HepG2 (cell line): Measurements from ENCODE around the gene PPIL3. TPM values are rescaled to one million over a fixed set of nuclear protein-coding genes. Genes with fewer than 3 reads are reported as not detected.

ENCODE experiments used
- CCAR2 ChIP-seq: fragments of 200-400 bp; formaldehyde crosslinking; optimal IDR thresholded peaks from 2 replicates; pipeline ENCODE3; 2018; ENCODE audit warnings: low read depth, mild to moderate bottlenecking, low read length, moderate library complexity
- FOXC1 ChIP-seq: sonication (generic); formaldehyde crosslinking; IDR thresholded peaks from 2 replicates; pipeline ENCODE4 v1.8.0; 2022; ENCODE audit warnings: mild to moderate bottlenecking, missing genetic modification reagents, borderline replicate concordance
- HOXA7 ChIP-seq: sonication (generic); formaldehyde crosslinking; IDR thresholded peaks from 2 replicates; pipeline ENCODE4 v1.8.1; 2022; ENCODE audit warnings: mild to moderate bottlenecking, missing genetic modification reagents, moderate library complexity
- KLF12 ChIP-seq: sonication (generic); formaldehyde crosslinking; IDR thresholded peaks from 2 replicates; pipeline ENCODE4 v1.4.0; 2020; ENCODE audit warnings: missing genetic modification reagents, borderline replicate concordance
- MIER2 ChIP-seq: IDR thresholded peaks from 2 replicates; pipeline ENCODE4 v1.6.1; 2016; ENCODE audit warnings: missing biosample characterization, missing genetic modification reagents
- PRPF4 ChIP-seq: fragments of 200-400 bp; formaldehyde crosslinking; IDR thresholded peaks from 2 replicates; pipeline ENCODE4 v1.6.1; 2016; ENCODE audit warnings: low read length, low read depth; ENCODE audit not compliant: poor library complexity, severe bottlenecking
- RXRA ChIP-seq: sonication (generic); formaldehyde crosslinking; IDR thresholded peaks from 2 replicates; pipeline ENCODE4 v1.5.1; 2020; ENCODE audit warnings: missing genetic modification reagents
- SOX6 ChIP-seq, 2 experiments: fragments of 450-650 bp in 1 of 2; sonication (generic) in 1 of 2; formaldehyde crosslinking in 1 of 2; IDR thresholded peaks; 2 replicates each; pipeline versions ENCODE4 v1.4.0 to v1.6.1; 2017 to 2020; ENCODE audit warnings: antibody characterized with exemption in 1 of 2, mild to moderate bottlenecking in 1 of 2, missing genetic modification reagents in 1 of 2
- ZBTB20 ChIP-seq: sonication (generic); formaldehyde crosslinking; IDR thresholded peaks from 2 replicates; pipeline ENCODE4 v1.8.1; 2023; ENCODE audit warnings: missing genetic modification reagents, low read depth, mild to moderate bottlenecking, borderline replicate concordance
- ZBTB3 ChIP-seq: sonication (generic); formaldehyde crosslinking; IDR thresholded peaks from 2 replicates; pipeline ENCODE4 v1.4.0; 2020; ENCODE audit warnings: low read depth, mild to moderate bottlenecking, moderate library complexity, missing genetic modification reagents, borderline replicate concordance
- ZFP90 ChIP-seq: sonication (generic); formaldehyde crosslinking; IDR thresholded peaks from 2 replicates; pipeline ENCODE4 v1.8.0; 2022; ENCODE audit warnings: missing genetic modification reagents, mild to moderate bottlenecking, inconsistent platforms, borderline replicate concordance
- ZNF317 ChIP-seq: sonication (generic); formaldehyde crosslinking; IDR thresholded peaks from 2 replicates; pipeline ENCODE4 v1.5.0; 2020; ENCODE audit warnings: mild to moderate bottlenecking, missing genetic modification reagents
- polyA plus RNA-seq, 8 experiments: library from polyadenylated mRNA; depleted of rRNA in 3 of 8; stranded (reverse) in 7 of 8; unstranded in 1 of 8; fragments of >200 nt; fragmentation: Illumina TruSeq in 4 of 8; extraction: Trizol in 4 of 8; gene quantifications; 2 replicates each; pipeline versions ENCODE4 v1.2.1 to v1.2.3, GENCODE V29; 2011 to 2016; ENCODE audit warnings: low read depth in 4 of 8, missing spikeins in 1 of 8, mixed read lengths in 1 of 8; ENCODE audit not compliant: insufficient read depth in 1 of 8
- total RNA-seq, 5 experiments: library from RNA; depleted of rRNA; stranded (reverse); fragments of >200 nt; fragmentation: Illumina TruSeq; extraction: Trizol; gene quantifications; 2 replicates each; pipeline ENCODE4 v1.2.3, GENCODE V29; 2016; ENCODE audit warnings: low read depth in 1 of 5
- TF ChIP-seq, protein P1 (sequence below): sonication (generic); formaldehyde crosslinking; IDR thresholded peaks from 2 replicates; pipeline ENCODE4 v1.9.0; 2021; ENCODE audit warnings: missing genetic modification reagents, mild to moderate bottlenecking, borderline replicate concordance
- TF ChIP-seq, protein P2 (sequence below): sonication (generic); formaldehyde crosslinking; conservative IDR thresholded peaks from 2 replicates; pipeline ENCODE4 v1.4.0; 2020; ENCODE audit warnings: missing genetic modification reagents
- TF ChIP-seq, protein P3 (sequence below): sonication (generic); formaldehyde crosslinking; IDR thresholded peaks from 2 replicates; pipeline ENCODE4 v1.5.1; 2020; ENCODE audit warnings: missing genetic modification reagents, mild to moderate bottlenecking, borderline replicate concordance
- TF ChIP-seq, protein P4 (sequence below): IDR thresholded peaks from 2 replicates; pipeline ENCODE4 v1.6.1; 2016
- TF ChIP-seq, protein P5 (sequence below): sonication (generic); formaldehyde crosslinking; conservative IDR thresholded peaks from 2 replicates; pipeline ENCODE4 v1.8.0; 2022; ENCODE audit warnings: mild to moderate bottlenecking, moderate library complexity, missing genetic modification reagents

Gene PPIL3
- total and polyA plus RNA-seq, 2 of the 13 experiments (the other 11 are each of a cell fraction or from before 2014, with no cell fraction given) = 98.7 to 107 TPM

DNA sequence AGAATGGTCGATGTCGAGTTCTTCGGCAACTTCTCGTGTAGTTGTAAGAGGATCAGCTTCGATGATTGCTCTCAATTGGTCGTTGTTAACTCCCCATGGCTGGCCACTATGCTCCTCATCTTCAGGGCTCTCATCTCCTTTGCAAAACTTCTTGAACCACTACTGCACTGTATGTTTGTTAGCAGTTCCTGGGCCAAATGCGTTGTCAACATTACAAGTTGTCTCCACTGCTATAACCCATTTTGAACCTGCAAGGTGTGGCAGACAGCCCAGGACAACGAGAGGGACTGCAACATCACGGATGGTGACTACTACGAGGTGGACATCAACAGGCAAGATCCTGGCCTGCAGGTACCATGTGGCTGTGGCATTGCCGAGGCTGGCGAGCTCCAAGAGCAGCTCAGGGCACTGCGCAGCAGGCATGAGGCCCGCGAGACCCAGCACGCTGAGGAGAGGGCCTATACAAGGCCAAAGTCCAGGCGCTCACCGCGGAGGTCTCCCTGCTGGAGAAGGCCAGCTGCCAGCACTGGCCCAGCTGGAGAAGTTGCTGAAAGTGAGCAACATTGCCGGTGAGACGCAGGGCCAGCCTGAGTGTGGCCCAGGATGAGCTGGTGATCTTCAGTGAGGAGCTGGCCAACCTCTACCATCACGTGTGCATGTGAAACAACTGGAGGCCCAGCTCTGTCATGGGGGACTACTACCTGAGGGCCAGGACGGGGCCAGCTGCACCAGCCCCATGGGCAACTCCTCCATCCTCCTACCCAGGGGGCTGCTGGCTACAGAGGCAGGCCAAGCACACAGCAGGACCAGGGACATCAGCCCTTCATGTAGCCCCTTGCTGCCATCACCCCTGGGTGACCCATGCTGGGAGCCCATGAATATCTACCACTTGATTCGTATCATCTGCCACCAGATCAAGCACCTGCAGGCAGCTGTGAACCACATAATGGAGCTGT, 44.6 kb downstream of the PPIL3 start (continued):
- no peak for TF ChIP-seq SOX6 (IDR thresholded peaks at IDR 0.05)
- peak; percentile 53 for TF ChIP-seq SOX6 (CRISPR knock-in tag; IDR thresholded peaks at IDR 0.05)
- peak; percentile 62; the same call in 1 of the 2 replicates for TF ChIP-seq FOXC1 (CRISPR knock-in tag)
- TF ChIP-seq CCAR2 = no peak
- TF ChIP-seq RXRA (CRISPR knock-in tag) = peak; percentile 76
- TF ChIP-seq MIER2 (CRISPR knock-in tag) = no peak
- 0 out of 2 replicates have a peak, but pooled peaks have one; percentile 31 for TF ChIP-seq ZNF317
- TF ChIP-seq KLF12 (CRISPR knock-in tag) = no peak
- TF ChIP-seq, protein P1, sequence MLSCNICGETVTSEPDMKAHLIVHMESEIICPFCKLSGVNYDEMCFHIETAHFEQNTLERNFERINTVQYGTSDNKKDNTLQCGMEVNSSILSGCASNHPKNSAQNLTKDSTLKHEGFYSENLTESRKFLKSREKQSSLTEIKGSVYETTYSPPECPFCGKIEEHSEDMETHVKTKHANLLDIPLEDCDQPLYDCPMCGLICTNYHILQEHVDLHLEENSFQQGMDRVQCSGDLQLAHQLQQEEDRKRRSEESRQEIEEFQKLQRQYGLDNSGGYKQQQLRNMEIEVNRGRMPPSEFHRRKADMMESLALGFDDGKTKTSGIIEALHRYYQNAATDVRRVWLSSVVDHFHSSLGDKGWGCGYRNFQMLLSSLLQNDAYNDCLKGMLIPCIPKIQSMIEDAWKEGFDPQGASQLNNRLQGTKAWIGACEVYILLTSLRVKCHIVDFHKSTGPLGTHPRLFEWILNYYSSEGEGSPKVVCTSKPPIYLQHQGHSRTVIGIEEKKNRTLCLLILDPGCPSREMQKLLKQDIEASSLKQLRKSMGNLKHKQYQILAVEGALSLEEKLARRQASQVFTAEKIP = no peak
- TF ChIP-seq ZFP90 (CRISPR knock-in tag) = peak; percentile 61; the same call in 1 of the 2 replicates
- TF ChIP-seq, protein P2, sequence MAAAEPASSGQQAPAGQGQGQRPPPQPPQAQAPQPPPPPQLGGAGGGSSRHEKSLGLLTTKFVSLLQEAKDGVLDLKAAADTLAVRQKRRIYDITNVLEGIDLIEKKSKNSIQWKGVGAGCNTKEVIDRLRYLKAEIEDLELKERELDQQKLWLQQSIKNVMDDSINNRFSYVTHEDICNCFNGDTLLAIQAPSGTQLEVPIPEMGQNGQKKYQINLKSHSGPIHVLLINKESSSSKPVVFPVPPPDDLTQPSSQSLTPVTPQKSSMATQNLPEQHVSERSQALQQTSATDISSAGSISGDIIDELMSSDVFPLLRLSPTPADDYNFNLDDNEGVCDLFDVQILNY (CRISPR knock-in tag) = no peak
- TF ChIP-seq, protein P3, sequence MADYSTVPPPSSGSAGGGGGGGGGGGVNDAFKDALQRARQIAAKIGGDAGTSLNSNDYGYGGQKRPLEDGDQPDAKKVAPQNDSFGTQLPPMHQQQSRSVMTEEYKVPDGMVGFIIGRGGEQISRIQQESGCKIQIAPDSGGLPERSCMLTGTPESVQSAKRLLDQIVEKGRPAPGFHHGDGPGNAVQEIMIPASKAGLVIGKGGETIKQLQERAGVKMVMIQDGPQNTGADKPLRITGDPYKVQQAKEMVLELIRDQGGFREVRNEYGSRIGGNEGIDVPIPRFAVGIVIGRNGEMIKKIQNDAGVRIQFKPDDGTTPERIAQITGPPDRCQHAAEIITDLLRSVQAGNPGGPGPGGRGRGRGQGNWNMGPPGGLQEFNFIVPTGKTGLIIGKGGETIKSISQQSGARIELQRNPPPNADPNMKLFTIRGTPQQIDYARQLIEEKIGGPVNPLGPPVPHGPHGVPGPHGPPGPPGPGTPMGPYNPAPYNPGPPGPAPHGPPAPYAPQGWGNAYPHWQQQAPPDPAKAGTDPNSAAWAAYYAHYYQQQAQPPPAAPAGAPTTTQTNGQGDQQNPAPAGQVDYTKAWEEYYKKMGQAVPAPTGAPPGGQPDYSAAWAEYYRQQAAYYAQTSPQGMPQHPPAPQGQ (CRISPR knock-in tag) = no peak
- peak; percentile 72; the same call in 1 of the 2 replicates for TF ChIP-seq ZBTB20 (CRISPR knock-in tag)
- TF ChIP-seq, protein P4, sequence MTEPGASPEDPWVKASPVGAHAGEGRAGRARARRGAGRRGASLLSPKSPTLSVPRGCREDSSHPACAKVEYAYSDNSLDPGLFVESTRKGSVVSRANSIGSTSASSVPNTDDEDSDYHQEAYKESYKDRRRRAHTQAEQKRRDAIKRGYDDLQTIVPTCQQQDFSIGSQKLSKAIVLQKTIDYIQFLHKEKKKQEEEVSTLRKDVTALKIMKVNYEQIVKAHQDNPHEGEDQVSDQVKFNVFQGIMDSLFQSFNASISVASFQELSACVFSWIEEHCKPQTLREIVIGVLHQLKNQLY (CRISPR knock-in tag) = no peak
- TF ChIP-seq, protein P5, sequence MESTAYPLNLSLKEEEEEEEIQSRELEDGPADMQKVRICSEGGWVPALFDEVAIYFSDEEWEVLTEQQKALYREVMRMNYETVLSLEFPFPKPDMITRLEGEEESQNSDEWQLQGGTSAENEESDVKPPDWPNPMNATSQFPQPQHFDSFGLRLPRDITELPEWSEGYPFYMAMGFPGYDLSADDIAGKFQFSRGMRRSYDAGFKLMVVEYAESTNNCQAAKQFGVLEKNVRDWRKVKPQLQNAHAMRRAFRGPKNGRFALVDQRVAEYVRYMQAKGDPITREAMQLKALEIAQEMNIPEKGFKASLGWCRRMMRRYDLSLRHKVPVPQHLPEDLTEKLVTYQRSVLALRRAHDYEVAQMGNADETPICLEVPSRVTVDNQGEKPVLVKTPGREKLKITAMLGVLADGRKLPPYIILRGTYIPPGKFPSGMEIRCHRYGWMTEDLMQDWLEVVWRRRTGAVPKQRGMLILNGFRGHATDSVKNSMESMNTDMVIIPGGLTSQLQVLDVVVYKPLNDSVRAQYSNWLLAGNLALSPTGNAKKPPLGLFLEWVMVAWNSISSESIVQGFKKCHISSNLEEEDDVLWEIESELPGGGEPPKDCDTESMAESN (CRISPR knock-in tag) = peak; percentile 58; the same call in 1 of the 2 replicates
- TF ChIP-seq HOXA7 (CRISPR knock-in tag) = 0 out of 2 replicates have a peak, but pooled peaks have one; percentile 38
- no peak for TF ChIP-seq PRPF4
- no peak for TF ChIP-seq ZBTB3 (CRISPR knock-in tag)
